SK-N-SH (cell line): ENCODE results near the gene PDILT. TPM values are rescaled to one million over a fixed set of nuclear protein-coding genes. Genes with fewer than 3 reads are reported as not detected.

Source experiments
- CTCF ChIA-PET: fragments of 300-600, 350-600 bp; formaldehyde crosslinking; extraction: SDS; loops from one replicate; lab custom pipeline; 2021; lab: Yijun Ruan, JAX
- POLR2A ChIA-PET: fragments of 350-600 bp; sonication (Branson Sonifier 250); formaldehyde crosslinking; extraction: SDS; loops from one replicate; lab custom pipeline; 2020; ENCODE audit warnings: antibody characterized with exemption, inconsistent platforms; lab: Yijun Ruan, JAX
- DNase-seq: peaks from one replicate; pipeline ENCODE4 v3.0.0; 2012
- H2AFZ ChIP-seq: fragments of 200-600 bp; sonication (generic); 2 replicates; pipeline ENCODE4 v1.8.1; 2016; ENCODE audit warnings: antibody characterized with exemption, mild to moderate bottlenecking, low read depth
- H3F3A ChIP-seq: fragments of 200-600 bp; sonication (generic); replicated peaks from 2 replicates; pipeline ENCODE3; 2016; ENCODE audit warnings: antibody characterized with exemption, mild to moderate bottlenecking; ENCODE audit not compliant: insufficient read depth
- H3K27ac ChIP-seq, 2 experiments: fragments of 200-500 bp in 1 of 2; fragments of 200-600 bp in 1 of 2; sonication (Bioruptor generic) in 1 of 2; sonication (generic), shearing (Covaris generic) in 1 of 2; 2 replicates each; pipeline versions ENCODE4 v1.5.1 to v1.6.1; 2014 to 2016; ENCODE audit warnings: low read depth in 2 of 2, inconsistent platforms in 1 of 2, low read length in 1 of 2, mild to moderate bottlenecking in 1 of 2, mixed read lengths in 1 of 2
- H3K27me3 ChIP-seq: fragments of 200-600 bp; sonication (generic), shearing (Covaris generic); 2 replicates; pipeline ENCODE4 v1.6.1; 2016; ENCODE audit warnings: mixed run types; ENCODE audit not compliant: insufficient read depth
- H3K36me3 ChIP-seq, 2 experiments: fragments of 200-500 bp in 1 of 2; fragments of 200-600 bp in 1 of 2; sonication (Bioruptor generic) in 1 of 2; sonication (generic) in 1 of 2; replicated peaks in 1 of 2; 2 replicates each; pipeline versions ENCODE3 to v1.5.1; 2014 to 2016; ENCODE audit warnings: low read length in 1 of 2, mild to moderate bottlenecking in 1 of 2; ENCODE audit not compliant: insufficient read depth in 2 of 2, control insufficient read depth in 1 of 2
- H3K4me1 ChIP-seq, 2 experiments: fragments of 200-500 bp in 1 of 2; fragments of 200-600 bp in 1 of 2; sonication (Bioruptor generic) in 1 of 2; sonication (generic), shearing (Covaris generic) in 1 of 2; 2 replicates each; pipeline versions ENCODE4 v1.5.1 to v1.6.1; 2014 to 2016; ENCODE audit warnings: low read depth in 1 of 2, low read length in 1 of 2, mixed run types in 1 of 2; ENCODE audit not compliant: insufficient read depth in 2 of 2, control insufficient read depth in 1 of 2
- H3K4me2 ChIP-seq: fragments of 200-600 bp; sonication (generic), shearing (Covaris generic); 2 replicates; pipeline ENCODE4 v1.6.1; 2017; ENCODE audit warnings: mixed run types
- H3K4me3 ChIP-seq, 2 experiments: fragments of 200-500 bp in 1 of 2; fragments of 200-600 bp in 1 of 2; sonication (Bioruptor generic) in 1 of 2; sonication (generic), shearing (Covaris generic) in 1 of 2; 2 replicates each; pipeline versions ENCODE4 v1.5.1 to v1.8.1; 2014 to 2016; ENCODE audit warnings: low read depth in 2 of 2, inconsistent platforms in 1 of 2, low read length in 1 of 2, mild to moderate bottlenecking in 1 of 2, mixed read lengths in 1 of 2, moderate library complexity in 1 of 2
- H3K79me2 ChIP-seq: fragments of 200-600 bp; sonication (generic); 2 replicates; pipeline ENCODE4 v1.8.1; 2017; ENCODE audit warnings: mild to moderate bottlenecking; ENCODE audit not compliant: insufficient read depth
- H3K9ac ChIP-seq: fragments of 200-600 bp; sonication (generic); 2 replicates; pipeline ENCODE4 v1.6.1; 2017; ENCODE audit warnings: mixed run types
- H3K9me2 ChIP-seq: fragments of 200-600 bp; sonication (generic); 2 replicates; pipeline ENCODE4 v1.6.1; 2017; ENCODE audit warnings: mixed run types
- H3K9me3 ChIP-seq: fragments of 200-600 bp; sonication (generic); 2 replicates; pipeline ENCODE4 v1.6.1; 2017; ENCODE audit warnings: mixed run types, mild to moderate bottlenecking, moderate library complexity
- H4K20me1 ChIP-seq: fragments of 200-600 bp; sonication (generic); 2 replicates; pipeline ENCODE4 v1.6.1; 2017; ENCODE audit warnings: mild to moderate bottlenecking, mixed run types; ENCODE audit not compliant: insufficient read depth
- CHD2 ChIP-seq: fragments of 150-350 bp; IDR thresholded peaks from 2 replicates; pipeline ENCODE4 v1.6.1; 2018; ENCODE audit warnings: low read length; ENCODE audit not compliant: partially characterized antibody
- EP300 ChIP-seq, 2 experiments: IDR thresholded peaks; 2 replicates each; pipeline versions ENCODE4 v1.4.0 to v1.6.1; 2012; ENCODE audit warnings: borderline replicate concordance in 1 of 2, low read depth in 1 of 2, low read length in 1 of 2
- FOSL2 ChIP-seq: IDR thresholded peaks from 2 replicates; pipeline ENCODE4 v1.4.0; 2012; ENCODE audit warnings: low read depth, mild to moderate bottlenecking, moderate library complexity, borderline replicate concordance
- GABPA ChIP-seq: IDR thresholded peaks from 2 replicates; pipeline ENCODE4 v1.4.0; 2012; ENCODE audit warnings: low read depth, mild to moderate bottlenecking
- GATA2 ChIP-seq: sonication (generic); formaldehyde crosslinking; IDR thresholded peaks from 2 replicates; pipeline ENCODE4 v1.5.0; 2020; ENCODE audit warnings: mild to moderate bottlenecking, missing genetic modification reagents
- MXI1 ChIP-seq: IDR thresholded peaks from 2 replicates; pipeline ENCODE4 v1.6.1; 2012; ENCODE audit warnings: mild to moderate bottlenecking, low read depth, low read length, improper control_type of control experiment
- NFIC ChIP-seq: IDR thresholded peaks from 2 replicates; pipeline ENCODE4 v1.4.0; 2012; ENCODE audit warnings: borderline replicate concordance
- NRF1 ChIP-seq: IDR thresholded peaks from 2 replicates; pipeline ENCODE4 v1.6.1; 2012; ENCODE audit warnings: low read depth, mild to moderate bottlenecking, low read length
- POLR2AphosphoS5 ChIP-seq: IDR thresholded peaks from 2 replicates; pipeline ENCODE4 v1.6.1; 2012; ENCODE audit warnings: low read depth, low read length
- SMC3 ChIP-seq: IDR thresholded peaks from 2 replicates; pipeline ENCODE4 v1.6.1; 2012; ENCODE audit warnings: low read depth, low read length, improper control_type of control experiment
- TAF1 ChIP-seq: IDR thresholded peaks from 2 replicates; pipeline ENCODE4 v1.6.1; 2012; ENCODE audit warnings: low read depth, mild to moderate bottlenecking, low read length, moderate library complexity, borderline replicate concordance
- TCF12 ChIP-seq: IDR thresholded peaks from 2 replicates; pipeline ENCODE4 v1.4.0; 2012
- WGBS: methylation state at CpG from one replicate; pipeline ENCODE4 v1.1.6; 2017; ENCODE audit warnings: low lambda C conversion rate; 5-methylcytosine and 5-hydroxymethylcytosine counted together
- polyA plus RNA-seq, 3 experiments: library from polyadenylated mRNA; depleted of rRNA; stranded (reverse); fragments of >200 nt; gene quantifications; 2 replicates each; pipeline ENCODE4 v1.2.3, GENCODE V29; 2012
- TF ChIP-seq, protein P1 (sequence below): fragments of 200-600 bp; sonication (generic); IDR thresholded peaks from 2 replicates; pipeline ENCODE4 v1.6.1; 2017; ENCODE audit warnings: antibody characterized with exemption, mild to moderate bottlenecking, moderate library complexity
- TF ChIP-seq, protein P2 (sequence below): IDR thresholded peaks from 2 replicates; pipeline ENCODE4; 2012
- TF ChIP-seq, protein P3 (sequence below): IDR thresholded peaks from 2 replicates; pipeline ENCODE4 v1.4.0; 2012; ENCODE audit warnings: low read depth, borderline replicate concordance
- TF ChIP-seq, protein P4 (sequence below): fragments of 150-350 bp; IDR thresholded peaks from 2 replicates; pipeline ENCODE4 v1.6.1; 2016; ENCODE audit warnings: mild to moderate bottlenecking, low read depth, low read length

PDILT gene
- polyA plus RNA-seq, 1 of the 3 experiments (the other 2 are of a cell fraction) = not detected

DNA sequence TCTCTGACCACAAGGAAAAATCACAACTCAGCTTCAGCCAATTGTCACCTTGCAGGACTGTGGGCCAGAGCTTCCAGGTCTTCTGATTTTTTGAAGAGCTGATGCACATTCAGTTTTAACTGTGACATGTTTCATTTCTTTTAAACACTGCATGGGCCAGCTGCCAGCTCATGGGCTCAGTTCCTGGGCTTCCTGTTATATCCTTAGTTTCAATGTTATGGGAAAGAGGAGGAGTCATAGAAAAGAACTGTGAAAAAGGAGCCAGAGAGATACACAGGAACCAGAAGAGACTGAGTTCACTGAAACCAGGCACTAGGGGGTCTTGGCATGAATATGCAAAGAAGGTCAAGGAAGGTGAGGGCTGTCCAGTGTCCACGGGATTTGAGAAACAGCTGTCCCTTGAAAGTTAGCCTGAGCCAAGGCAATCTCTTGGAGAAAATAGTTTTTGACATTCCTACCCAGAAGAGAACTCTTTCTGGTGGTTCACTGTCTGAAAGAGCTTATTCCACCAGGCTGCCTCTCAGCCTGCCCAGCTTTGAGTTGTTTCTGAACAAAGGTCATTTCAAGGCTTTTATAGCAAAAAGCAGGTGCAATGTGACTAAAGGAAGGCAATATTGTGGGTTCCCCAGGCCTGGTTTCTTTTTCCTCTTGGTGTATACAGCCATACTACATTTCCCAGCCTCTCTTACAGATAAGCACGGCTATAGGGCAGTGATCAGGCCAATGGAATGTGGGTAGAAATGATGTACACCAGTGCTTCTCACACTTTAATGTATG, 10.5 kb downstream of the PDILT start:
- no peaks in the 10 kb centered on the region for H3K36me3 ChIP-seq
- no peak overlapping the region for H3K9ac ChIP-seq
- no peaks in the 10 kb centered on the region for H4K20me1 ChIP-seq
- H3K9me2 ChIP-seq = no peaks in the 10 kb centered on the region
- ChIA-PET CTCF (interaction anchor here (0.7 to 8.0 kb wide), 5 partner anchors 9 to 495 kb away, joined by 3 to 61 read pairs (median 3); no protein-coding TSS in a partner anchor), POLR2A (no interaction called here)
- no peak overlapping the region for H2AFZ ChIP-seq
- WGBS = 7% methylated on average over 2 of the region's 2 CpGs
- H3K27me3 ChIP-seq = no peaks in the 10 kb centered on the region
- no peak for DNase-seq
- TF ChIP-seq POLR2AphosphoS5 (no peak), GATA2 (no peak), CHD2 (no peak), NRF1 (no peak), EP300 (IDR thresholded peaks at IDR 0.05; ENCODE audit: borderline replicate concordance in 1 of 2, low read depth in 1 of 2, low read length in 1 of 2) (no peak), NFIC (no peak), FOSL2 (no peak), SMC3 (no peak), GABPA (no peak), TAF1 (no peak), TCF12 (no peak), MXI1 (no peak)
- TF ChIP-seq, protein P1, sequence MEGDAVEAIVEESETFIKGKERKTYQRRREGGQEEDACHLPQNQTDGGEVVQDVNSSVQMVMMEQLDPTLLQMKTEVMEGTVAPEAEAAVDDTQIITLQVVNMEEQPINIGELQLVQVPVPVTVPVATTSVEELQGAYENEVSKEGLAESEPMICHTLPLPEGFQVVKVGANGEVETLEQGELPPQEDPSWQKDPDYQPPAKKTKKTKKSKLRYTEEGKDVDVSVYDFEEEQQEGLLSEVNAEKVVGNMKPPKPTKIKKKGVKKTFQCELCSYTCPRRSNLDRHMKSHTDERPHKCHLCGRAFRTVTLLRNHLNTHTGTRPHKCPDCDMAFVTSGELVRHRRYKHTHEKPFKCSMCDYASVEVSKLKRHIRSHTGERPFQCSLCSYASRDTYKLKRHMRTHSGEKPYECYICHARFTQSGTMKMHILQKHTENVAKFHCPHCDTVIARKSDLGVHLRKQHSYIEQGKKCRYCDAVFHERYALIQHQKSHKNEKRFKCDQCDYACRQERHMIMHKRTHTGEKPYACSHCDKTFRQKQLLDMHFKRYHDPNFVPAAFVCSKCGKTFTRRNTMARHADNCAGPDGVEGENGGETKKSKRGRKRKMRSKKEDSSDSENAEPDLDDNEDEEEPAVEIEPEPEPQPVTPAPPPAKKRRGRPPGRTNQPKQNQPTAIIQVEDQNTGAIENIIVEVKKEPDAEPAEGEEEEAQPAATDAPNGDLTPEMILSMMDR = no peak
- TF ChIP-seq, protein P2, sequence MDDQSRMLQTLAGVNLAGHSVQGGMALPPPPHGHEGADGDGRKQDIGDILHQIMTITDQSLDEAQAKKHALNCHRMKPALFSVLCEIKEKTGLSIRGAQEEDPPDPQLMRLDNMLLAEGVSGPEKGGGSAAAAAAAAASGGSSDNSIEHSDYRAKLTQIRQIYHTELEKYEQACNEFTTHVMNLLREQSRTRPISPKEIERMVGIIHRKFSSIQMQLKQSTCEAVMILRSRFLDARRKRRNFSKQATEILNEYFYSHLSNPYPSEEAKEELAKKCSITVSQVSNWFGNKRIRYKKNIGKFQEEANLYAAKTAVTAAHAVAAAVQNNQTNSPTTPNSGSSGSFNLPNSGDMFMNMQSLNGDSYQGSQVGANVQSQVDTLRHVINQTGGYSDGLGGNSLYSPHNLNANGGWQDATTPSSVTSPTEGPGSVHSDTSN = no peak
- TF ChIP-seq, protein P3, sequence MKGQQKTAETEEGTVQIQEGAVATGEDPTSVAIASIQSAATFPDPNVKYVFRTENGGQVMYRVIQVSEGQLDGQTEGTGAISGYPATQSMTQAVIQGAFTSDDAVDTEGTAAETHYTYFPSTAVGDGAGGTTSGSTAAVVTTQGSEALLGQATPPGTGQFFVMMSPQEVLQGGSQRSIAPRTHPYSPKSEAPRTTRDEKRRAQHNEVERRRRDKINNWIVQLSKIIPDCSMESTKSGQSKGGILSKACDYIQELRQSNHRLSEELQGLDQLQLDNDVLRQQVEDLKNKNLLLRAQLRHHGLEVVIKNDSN = no peak
- TF ChIP-seq, protein P4, sequence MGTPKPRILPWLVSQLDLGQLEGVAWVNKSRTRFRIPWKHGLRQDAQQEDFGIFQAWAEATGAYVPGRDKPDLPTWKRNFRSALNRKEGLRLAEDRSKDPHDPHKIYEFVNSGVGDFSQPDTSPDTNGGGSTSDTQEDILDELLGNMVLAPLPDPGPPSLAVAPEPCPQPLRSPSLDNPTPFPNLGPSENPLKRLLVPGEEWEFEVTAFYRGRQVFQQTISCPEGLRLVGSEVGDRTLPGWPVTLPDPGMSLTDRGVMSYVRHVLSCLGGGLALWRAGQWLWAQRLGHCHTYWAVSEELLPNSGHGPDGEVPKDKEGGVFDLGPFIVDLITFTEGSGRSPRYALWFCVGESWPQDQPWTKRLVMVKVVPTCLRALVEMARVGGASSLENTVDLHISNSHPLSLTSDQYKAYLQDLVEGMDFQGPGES = no peak
- H3K4me3 ChIP-seq = no peak overlapping the region
- H3K9me3 ChIP-seq = no peaks in the 10 kb centered on the region
- no peaks in the 10 kb centered on the region for H3F3A ChIP-seq
- H3K79me2 ChIP-seq = no peaks in the 10 kb centered on the region
- no peaks in the 10 kb centered on the region for H3K4me1 ChIP-seq
- no peak overlapping the region for H3K27ac ChIP-seq
- H3K4me2 ChIP-seq = no peak overlapping the region
